CD4-positive, alpha-beta memory T cell (primary cell): ENCODE results near the gene CATSPER2. TPM values are rescaled to one million over a fixed set of nuclear protein-coding genes. Genes with fewer than 3 reads are reported as not detected.
"Not testable (repeated sequence)": the region's sequence is repeated elsewhere in the genome, so short reads cannot be mapped to it uniquely, and the experiment has no call there.

ENCODE experiments used
- CTCF ChIA-PET: fragments of 350-600 bp; sonication (Branson Sonifier 250); formaldehyde crosslinking; loops from one replicate; lab custom pipeline; 2021; ENCODE audit warnings: inconsistent platforms; ENCODE audit not compliant: partially characterized antibody; lab: Charles Lee
- POLR2A ChIA-PET: fragments of 350-600 bp; sonication (Branson Sonifier 250); formaldehyde crosslinking; loops from one replicate; lab custom pipeline; 2021; ENCODE audit not compliant: partially characterized antibody; lab: Charles Lee
- DNase-seq, 5 donors: peaks; one replicate each; pipeline versions ENCODE4 v3.0.0 to v3.0.0-alpha.2; 2020 to 2022; ENCODE audit warnings: mixed read lengths in 1 of 5
- H3K27ac ChIP-seq: one replicate; pipeline ENCODE4 v1.7.0; 2013; ENCODE audit warnings: low read depth, low read length
- H3K27me3 ChIP-seq: 2 replicates; pipeline ENCODE4 v1.7.0; 2013; ENCODE audit warnings: mild to moderate bottlenecking, low read length, moderate library complexity; ENCODE audit not compliant: insufficient read depth
- H3K36me3 ChIP-seq: 2 replicates; pipeline ENCODE4 v1.7.0; 2013; ENCODE audit warnings: mild to moderate bottlenecking, low read length, moderate library complexity; ENCODE audit not compliant: insufficient read depth
- H3K4me1 ChIP-seq: 2 replicates; pipeline ENCODE4 v1.7.0; 2013; ENCODE audit warnings: mild to moderate bottlenecking, low read length, moderate library complexity; ENCODE audit not compliant: insufficient read depth
- H3K4me3 ChIP-seq, 2 donors: one replicate each; pipeline ENCODE4 v1.7.0; 2013; ENCODE audit warnings: low read length in 2 of 2, mild to moderate bottlenecking in 1 of 2
- H3K9me3 ChIP-seq, 2 donors: one replicate each; pipeline ENCODE4 v1.7.0; 2013; ENCODE audit warnings: low read length in 2 of 2, control low read depth in 1 of 2; ENCODE audit not compliant: control insufficient read depth in 1 of 2
- H3K27ac Mint-ChIP-seq, 7 donors: one replicate each; pipeline ENCODE4 v1.8.0; 2020 to 2021; ENCODE audit warnings: mixed read lengths in 7 of 7, mild to moderate bottlenecking in 6 of 7, inconsistent platforms in 3 of 7, moderate library complexity in 3 of 7
- H3K27me3 Mint-ChIP-seq, 2 donors: one replicate each; pipeline ENCODE4 v1.8.0; 2020 to 2021; ENCODE audit warnings: mixed read lengths in 2 of 2
- H3K36me3 Mint-ChIP-seq, 2 donors: one replicate each; pipeline ENCODE4 v1.8.0; 2020 to 2021; ENCODE audit warnings: mixed read lengths in 2 of 2, inconsistent platforms in 1 of 2, mild to moderate bottlenecking in 1 of 2
- H3K4me1 Mint-ChIP-seq, 4 donors: one replicate each; pipeline ENCODE4 v1.8.0; 2020 to 2021; ENCODE audit warnings: mixed read lengths in 4 of 4, mild to moderate bottlenecking in 1 of 4
- H3K4me3 Mint-ChIP-seq, 8 donors: one replicate each; pipeline ENCODE4 v1.8.0; 2020 to 2021; ENCODE audit warnings: mixed read lengths in 8 of 8, mild to moderate bottlenecking in 7 of 8, moderate library complexity in 6 of 8, inconsistent platforms in 3 of 8
- H3K9me3 Mint-ChIP-seq, 8 donors: one replicate each; pipeline ENCODE4 v1.8.0; 2020 to 2021; ENCODE audit warnings: mixed read lengths in 8 of 8, mild to moderate bottlenecking in 5 of 8, inconsistent platforms in 3 of 8, moderate library complexity in 1 of 8
- intact Hi-C: fragments of 100-400 bp; cut with micrococcal nuclease; formaldehyde crosslinking; loops from one replicate; pipeline ENCODE4 v1.15.1; 2023
- polyA plus RNA-seq, 2 donors: library from polyadenylated mRNA; unstranded; fragments of 300-500 nt; fragmentation: Illumina TruSeq; gene quantifications; one replicate each; pipeline ENCODE4 v1.2.3, GENCODE V29; 2021
- total RNA-seq, 2 experiments: library from RNA; stranded (reverse); gene quantifications; one replicate each; pipeline ENCODE4 v1.2.3, GENCODE V29; 2021

Gene CATSPER2
- total and polyA plus RNA-seq, 4 experiments from 2014 or later = 0.96 to 12.8 (median 11.4) TPM; not detected in 1

- H3K9me3 ChIP-seq, CTCF ChIA-PET, H3K27ac ChIP-seq, H3K4me1 Mint-ChIP-seq, H3K4me3 ChIP-seq, H3K4me3 Mint-ChIP-seq, H3K36me3 Mint-ChIP-seq, POLR2A ChIA-PET, H3K36me3 ChIP-seq, intact Hi-C loops, H3K27me3 Mint-ChIP-seq, H3K9me3 Mint-ChIP-seq, H3K27ac Mint-ChIP-seq, H3K27me3 ChIP-seq, DNase-seq, H3K4me1 ChIP-seq: not testable (repeated sequence)
Observed at GRCh38 chr15:43618700-43619099, 29.9 kb downstream of the CATSPER2 start, which contains the start of gene STRC. STRC (minus strand) TSS chr15:43618800; CDS start chr15:43618722, 78 bp downstream.

DNA sequence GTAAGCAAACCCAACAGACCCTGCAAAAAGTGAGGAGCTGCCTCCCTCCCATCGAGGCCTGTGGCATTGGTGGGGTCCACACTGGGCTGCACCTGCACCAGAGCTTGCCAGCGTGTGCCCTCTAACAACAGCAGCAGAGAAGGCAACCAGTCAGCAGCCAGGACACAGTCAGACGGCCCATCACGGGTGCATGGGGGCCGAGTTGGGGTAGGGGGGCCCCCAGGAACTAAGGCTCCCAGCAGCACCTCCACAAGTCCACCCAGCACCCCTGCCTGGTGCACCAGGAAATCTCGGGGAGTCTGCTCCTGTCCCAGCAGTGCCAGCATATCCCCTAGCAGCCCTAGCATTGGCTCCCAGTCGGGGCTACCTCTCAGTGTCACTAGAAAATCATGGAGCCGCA, 30.9 kb downstream of the CATSPER2 start:
- CTCF ChIA-PET, H3K9me3 ChIP-seq, H3K4me1 Mint-ChIP-seq, H3K27ac ChIP-seq, H3K4me3 Mint-ChIP-seq, H3K9me3 Mint-ChIP-seq, H3K27ac Mint-ChIP-seq, H3K4me1 ChIP-seq, H3K36me3 ChIP-seq, H3K27me3 ChIP-seq, H3K27me3 Mint-ChIP-seq, intact Hi-C loops, H3K4me3 ChIP-seq, DNase-seq, POLR2A ChIA-PET, H3K36me3 Mint-ChIP-seq: not testable (repeated sequence)

DNA sequence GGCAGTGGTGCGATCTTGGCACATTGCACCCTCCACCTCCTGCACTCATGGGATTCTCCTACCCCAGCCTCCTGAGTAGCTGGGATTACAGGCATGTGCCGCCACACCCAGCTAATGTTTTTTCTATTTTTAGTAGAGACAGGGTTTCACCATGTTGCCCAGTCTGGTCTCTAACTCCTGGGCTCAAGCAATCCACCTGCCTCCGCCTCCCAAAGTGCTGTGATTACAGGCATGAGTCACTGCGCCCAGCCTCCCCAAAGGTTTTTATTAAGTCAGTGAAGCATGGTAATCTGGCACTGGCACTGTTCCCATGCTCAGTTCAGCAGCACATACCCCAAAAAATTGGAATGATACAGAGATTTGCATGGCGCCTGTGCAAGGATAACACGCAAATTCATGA, 46.4 kb downstream of the CATSPER2 start:
- H3K36me3 Mint-ChIP-seq, H3K4me3 ChIP-seq, H3K9me3 ChIP-seq, H3K27ac ChIP-seq, H3K36me3 ChIP-seq, H3K4me3 Mint-ChIP-seq, H3K27me3 ChIP-seq, CTCF ChIA-PET, H3K4me1 ChIP-seq, intact Hi-C loops, H3K27ac Mint-ChIP-seq, DNase-seq, H3K9me3 Mint-ChIP-seq, H3K4me1 Mint-ChIP-seq, POLR2A ChIA-PET: not testable (repeated sequence)
- peaks cover 26 to 30% of the 10 kb centered on the region in 2 donors for H3K27me3 Mint-ChIP-seq

DNA sequence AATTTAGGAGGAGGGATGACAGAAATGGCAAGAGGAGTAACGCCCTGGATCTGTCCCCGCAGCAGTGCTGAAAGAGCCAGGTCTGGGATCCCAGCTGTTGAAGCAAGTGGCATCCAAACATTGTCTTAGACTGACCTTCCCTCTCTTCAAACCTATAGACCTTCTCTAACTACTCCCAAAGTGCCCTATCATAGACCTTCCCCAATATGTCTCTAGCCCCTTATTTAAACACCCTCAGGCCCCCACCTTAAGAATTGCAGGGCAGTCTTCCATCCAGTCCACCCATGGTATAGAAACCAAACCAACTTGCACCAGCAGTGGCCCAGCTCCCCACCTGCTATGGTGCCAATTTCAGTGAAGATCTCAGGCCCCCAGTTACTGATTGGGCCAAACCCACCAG, 48.4 kb downstream of the CATSPER2 start:
- H3K4me1 ChIP-seq, H3K9me3 ChIP-seq, H3K4me3 ChIP-seq, intact Hi-C loops, DNase-seq, H3K36me3 ChIP-seq, H3K27me3 ChIP-seq, CTCF ChIA-PET, H3K4me3 Mint-ChIP-seq, H3K27ac ChIP-seq, H3K27ac Mint-ChIP-seq, H3K4me1 Mint-ChIP-seq, H3K36me3 Mint-ChIP-seq, H3K9me3 Mint-ChIP-seq, POLR2A ChIA-PET: not testable (repeated sequence)
- peaks cover 29 to 36% of the 10 kb centered on the region in 2 donors for H3K27me3 Mint-ChIP-seq

DNA sequence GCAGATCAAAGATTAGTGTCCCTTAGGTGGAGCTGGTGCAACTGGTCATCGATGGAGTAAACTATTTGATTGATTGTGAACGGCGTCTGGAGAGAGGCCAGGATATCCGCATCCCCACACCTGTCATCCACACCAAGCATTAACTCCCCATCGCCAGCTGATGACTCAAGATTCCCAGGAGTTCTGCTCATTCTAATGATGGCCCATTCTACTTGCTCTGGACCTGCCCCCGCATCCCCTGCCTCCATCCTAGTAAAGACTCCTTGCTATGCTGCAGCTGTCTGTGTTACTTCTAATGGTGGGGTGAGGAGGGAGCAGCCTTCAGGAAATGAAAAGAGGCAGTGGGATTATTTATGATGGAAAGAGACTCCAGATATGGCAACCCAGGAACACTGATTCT, 49.5 kb downstream of the CATSPER2 start:
- intact Hi-C loops, H3K9me3 Mint-ChIP-seq, POLR2A ChIA-PET, H3K27ac ChIP-seq, CTCF ChIA-PET, DNase-seq, H3K4me3 ChIP-seq, H3K27me3 ChIP-seq, H3K36me3 Mint-ChIP-seq, H3K36me3 ChIP-seq, H3K9me3 ChIP-seq, H3K4me1 ChIP-seq, H3K4me1 Mint-ChIP-seq, H3K4me3 Mint-ChIP-seq: not testable (repeated sequence)
- H3K27me3 Mint-ChIP-seq = peaks cover 27 to 34% of the 10 kb centered on the region in 2 donors
- peak overlapping the region in 1 of 7 donors; percentile 65 for H3K27ac Mint-ChIP-seq

DNA sequence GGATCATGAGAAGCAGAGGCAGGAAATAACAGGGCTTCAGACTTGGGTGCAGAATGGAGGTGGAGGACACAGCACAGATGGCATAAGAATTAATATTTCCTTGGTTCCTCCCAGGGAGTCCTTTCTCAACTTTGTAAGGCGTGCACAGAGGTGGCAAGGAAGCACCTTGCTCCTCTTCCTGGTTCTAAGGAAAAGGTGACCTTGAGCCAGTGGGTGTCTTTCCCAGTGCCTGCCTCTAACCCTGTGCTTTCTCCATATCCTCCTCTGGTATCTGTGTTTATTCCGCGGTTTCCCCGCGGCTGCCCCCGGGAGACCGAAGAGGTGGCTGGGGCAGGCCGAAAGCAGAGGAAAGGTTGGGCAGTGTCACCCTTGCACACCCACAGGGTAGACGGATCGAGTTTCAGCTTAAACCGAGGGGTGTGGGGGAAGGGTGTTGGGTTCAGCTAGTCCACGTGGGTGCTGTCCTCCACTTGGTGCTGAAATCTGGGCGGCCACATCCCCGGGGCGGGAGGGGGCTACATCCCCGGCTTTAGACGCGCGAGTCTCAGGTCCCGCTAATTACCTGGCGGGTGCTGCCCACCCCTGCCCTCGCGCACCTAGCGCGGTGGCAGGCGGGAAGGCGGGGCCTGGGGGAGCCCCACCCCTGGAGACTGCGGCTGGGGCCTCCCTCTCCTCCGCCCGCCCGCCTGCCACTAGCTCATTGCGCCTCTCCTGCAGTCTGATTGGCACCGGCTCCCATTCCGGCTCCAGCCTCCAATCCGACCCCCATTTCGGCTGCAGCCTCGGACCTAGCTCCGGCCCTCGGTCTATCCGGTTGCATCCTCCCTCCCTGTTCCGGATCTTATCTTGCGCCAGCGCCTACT, 55.1 kb downstream of the CATSPER2 start, which contains the start of gene CKMT1B:
Gene CKMT1B, plus strand, starts transcription at position 700 of the 863 bp plus-strand sequence. CDS start 192 bp downstream, outside the sequence.
- POLR2A ChIA-PET, H3K36me3 Mint-ChIP-seq, H3K36me3 ChIP-seq, H3K27me3 ChIP-seq, H3K9me3 Mint-ChIP-seq, H3K4me3 ChIP-seq, H3K4me1 ChIP-seq, H3K9me3 ChIP-seq, intact Hi-C loops, H3K27ac ChIP-seq, H3K4me3 Mint-ChIP-seq, DNase-seq, CTCF ChIA-PET, H3K4me1 Mint-ChIP-seq, H3K27ac Mint-ChIP-seq: not testable (repeated sequence)
- peaks cover 11 to 15% of the 10 kb centered on the region in 2 donors for H3K27me3 Mint-ChIP-seq

GRCh38 chr15:43592841-43593240, 55.8 kb downstream of the CATSPER2 start:
- H3K36me3 Mint-ChIP-seq, H3K4me1 Mint-ChIP-seq, intact Hi-C loops, H3K4me3 ChIP-seq, CTCF ChIA-PET, H3K27ac Mint-ChIP-seq, H3K4me1 ChIP-seq, H3K27me3 ChIP-seq, POLR2A ChIA-PET, H3K27ac ChIP-seq, H3K9me3 Mint-ChIP-seq, H3K36me3 ChIP-seq, H3K4me3 Mint-ChIP-seq, H3K9me3 ChIP-seq, DNase-seq: not testable (repeated sequence)
- peaks cover 9 to 13% of the 10 kb centered on the region in 2 donors for H3K27me3 Mint-ChIP-seq
